NCI-H774 (cell line): ENCODE measurements around the gene CFAP251.
A peak's percentile ranks its signal among the peaks of the same experiment; 100 is the strongest.

ENCODE experiments used
- DNase-seq: peaks from one replicate; lab custom pipeline; 2025; lab: John Stamatoyannopoulos, UW

The CFAP251 gene

DNA sequence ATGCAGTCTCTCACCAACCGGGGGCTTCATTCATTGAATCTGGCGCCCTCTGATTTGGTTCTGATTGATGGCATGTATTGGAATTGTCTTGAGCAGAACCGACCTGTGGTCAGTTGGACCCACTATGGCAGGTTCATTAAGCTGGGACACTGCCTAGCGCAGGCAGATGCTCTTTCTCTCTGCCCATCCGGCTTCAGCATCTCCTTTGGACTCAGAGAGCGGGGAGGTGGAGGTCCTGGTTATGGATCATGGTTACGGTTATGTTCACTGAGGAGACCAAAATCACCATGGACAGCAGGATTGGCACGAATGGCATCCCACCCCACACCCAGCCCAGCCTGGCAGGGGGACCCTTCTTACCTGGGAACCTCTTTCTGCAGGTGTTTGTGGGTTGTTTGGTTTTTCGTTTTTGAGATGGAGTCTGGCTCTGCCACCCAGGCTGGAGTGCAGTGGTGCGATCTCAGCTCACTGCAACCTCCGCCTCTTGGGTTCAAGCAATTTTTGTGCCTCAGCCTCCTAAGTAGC lies 86.9 kb downstream of the CFAP251 start:
- no peak for DNase-seq

DNA sequence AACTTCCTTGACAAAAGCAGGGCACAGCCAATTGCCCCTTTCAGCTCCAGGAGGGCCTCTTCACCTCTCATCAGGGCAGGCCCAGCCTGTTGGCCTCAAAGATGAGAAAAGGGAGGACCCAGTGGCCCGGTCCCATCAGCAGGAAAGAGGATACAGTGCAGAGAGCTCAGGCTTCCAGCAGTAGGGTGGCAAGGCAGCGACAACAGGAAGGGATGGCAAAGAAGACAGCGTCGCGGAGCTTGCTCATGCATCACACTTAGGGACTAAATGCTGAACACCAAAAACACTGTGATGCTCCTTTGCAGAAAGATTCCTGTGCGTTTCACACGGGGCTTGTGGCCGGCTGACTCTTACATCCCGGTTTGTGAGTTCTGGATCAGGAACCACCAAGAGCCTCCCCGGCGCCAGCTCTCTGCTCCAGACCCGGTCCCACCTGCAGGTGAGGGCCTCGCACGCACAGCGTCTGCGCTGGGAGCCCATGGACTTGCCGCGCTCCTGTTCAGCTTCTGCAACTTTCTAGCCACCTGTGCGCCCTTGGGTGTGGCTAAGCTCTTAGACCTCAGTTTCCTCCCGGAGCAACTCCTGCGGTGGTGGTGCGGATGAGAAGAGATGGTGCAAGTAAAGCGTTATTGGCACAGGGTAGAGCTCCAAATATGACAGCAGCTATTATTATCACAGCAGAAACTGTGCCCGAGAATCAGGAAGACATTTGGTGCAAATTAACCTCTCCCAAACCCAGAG lies 88.0 kb downstream of the CFAP251 start:
- DNase-seq, result no peak

DNA sequence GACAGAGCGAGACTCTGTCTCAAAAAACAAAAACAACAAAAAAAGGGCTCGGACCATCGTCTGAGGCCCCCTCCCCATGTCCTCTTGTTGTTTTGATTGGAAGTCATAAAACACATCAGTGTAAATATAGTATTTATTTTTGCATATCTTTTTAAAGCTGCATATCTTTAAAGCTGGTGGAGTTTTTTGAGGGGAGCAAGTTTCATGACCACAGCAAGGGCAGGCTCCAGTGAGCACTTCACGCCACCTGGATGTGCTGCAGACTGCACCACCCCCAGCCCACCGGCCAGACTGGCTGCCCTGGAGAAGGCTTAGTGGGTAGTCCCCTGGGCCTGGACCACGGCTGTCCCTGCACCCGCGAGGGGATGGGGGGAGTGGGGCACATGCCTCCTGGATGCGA lies 91.3 kb downstream of the CFAP251 start:
- DNase-seq, result no peak

DNA sequence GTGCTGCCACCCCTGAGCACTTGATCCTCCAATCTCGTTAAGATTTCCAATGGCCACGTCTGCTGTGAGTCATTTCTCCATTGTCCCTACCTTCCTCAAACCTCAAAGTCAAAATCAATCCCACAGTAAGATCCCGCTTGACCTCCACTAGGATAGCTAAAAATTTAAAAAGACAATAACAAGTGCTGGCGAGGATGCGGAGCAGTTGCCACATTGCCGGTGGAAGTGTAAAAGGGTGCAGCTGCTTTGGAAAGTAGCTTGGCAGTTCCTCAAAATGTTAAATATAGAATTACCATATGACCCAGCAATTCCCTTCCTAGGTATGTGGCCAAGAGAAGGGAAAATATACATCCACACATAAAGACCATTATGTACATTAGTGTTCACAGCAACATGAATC lies 93.8 kb downstream of the CFAP251 start:
- DNase-seq, result no peak

DNA sequence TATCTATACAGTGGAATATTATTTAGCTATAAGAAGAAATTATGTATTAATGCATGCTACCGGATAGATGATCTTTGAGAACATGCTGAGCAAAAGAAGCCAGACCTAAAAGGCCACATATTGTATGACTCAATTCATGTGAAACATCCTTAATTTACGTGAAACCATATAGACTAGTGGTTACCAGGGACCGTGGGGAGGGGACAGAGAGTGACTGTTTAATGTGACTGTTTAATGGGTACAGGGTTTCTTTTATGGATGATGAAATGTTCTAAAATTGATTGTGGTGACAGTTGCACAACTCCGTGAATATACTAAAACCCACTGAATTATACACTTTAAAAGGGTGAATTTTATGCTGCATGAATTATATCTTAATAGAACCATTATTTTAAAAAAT lies 94.7 kb downstream of the CFAP251 start:
- no peak for DNase-seq

DNA sequence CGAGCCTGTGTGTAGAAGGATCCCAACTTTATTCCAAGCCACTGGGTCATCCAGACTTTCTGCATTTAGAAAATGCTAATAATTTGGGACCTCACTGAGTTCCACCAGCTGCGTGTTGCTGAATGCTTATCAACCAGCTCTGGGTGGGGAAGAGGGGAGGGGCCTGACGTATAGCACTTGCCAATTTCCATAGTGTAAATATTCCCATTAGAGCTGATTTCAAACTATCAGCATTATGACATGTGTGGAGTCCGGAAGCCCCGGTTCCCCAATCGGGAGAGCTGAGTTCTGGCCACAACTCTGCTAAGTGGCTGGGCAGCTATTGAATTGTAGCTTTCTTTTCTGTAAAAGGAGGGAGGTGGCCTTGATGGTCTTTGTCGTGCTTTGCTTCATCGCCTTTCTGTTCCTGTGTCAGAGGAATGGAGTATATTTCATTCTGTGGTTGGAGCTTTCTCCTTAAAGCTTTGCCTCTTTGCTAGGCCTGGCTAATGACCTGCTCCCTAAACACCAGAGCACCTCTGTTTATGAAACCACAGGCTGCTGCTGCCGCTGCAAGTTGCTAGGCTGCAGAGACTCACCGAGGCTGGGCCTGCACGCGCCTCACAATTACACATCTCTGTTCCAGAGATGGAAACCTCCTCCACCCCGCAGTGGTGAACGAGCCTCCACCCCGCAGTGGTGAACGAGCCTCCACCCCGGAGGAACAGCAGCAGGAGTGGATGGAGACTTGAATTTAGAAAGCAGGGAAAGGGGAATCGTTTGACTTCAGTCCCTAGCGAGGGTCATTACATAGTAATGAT lies 95.6 kb downstream of the CFAP251 start:
- DNase-seq, result no peak

DNA sequence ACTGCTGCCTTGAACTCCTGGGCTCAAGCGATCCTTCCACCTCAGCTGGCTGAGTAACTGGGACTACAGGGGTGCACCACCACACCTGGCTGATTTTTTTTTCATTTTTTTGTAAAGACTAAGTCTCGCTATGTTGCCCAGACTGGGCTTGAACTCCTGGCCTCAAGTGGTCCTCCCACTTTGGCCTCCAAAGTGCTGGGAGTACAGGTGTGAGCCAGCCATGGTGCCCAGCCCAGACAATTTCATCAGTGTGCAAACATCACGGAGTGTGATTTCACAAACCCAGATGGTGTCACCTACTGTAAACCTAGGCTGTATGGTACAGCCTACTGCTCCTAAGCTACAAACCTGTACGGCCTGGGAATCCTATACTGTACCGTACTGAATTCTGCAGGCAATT lies 96.4 kb downstream of the CFAP251 start:
- DNase-seq, result no peak

DNA sequence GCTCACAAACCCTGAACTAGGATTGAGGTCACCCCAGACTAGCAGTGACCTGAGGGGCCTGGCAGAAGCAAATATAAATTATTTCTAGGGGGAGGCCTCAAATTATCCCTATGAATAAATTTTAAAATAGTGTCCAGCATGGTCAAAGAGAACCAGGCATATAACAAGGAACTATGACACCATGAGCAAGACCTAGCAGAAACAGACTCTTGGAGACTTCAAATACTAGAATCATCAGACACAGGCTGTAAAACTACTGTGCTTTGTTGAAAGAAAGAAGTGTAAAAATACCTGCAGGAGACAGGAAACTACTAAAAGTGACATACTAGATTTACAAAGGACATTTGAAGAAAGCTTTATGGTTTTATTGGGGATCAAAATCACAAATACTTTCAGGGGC lies 100.1 kb downstream of the CFAP251 start:
- no peak for DNase-seq

DNA sequence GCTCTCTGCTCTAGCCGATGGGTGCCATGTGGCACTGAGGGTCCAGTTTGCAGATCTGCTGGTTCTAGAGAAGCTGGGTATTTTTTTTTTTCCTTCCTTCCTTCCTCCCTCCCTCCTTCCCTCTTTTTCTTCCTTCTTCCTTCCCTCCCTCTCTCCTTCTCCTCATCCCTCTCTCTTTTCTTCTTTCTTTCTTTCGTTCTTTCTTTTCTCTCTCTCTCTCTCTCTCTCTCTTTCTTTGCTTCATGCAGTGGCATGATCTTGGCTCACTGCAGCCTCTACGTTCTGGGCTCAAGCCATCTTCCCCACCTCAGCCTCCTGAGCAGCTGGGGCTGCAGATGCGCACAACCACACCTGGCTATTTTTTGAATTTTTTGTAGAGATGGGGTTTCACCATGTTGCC lies 100.5 kb downstream of the CFAP251 start:
- no peak for DNase-seq

DNA sequence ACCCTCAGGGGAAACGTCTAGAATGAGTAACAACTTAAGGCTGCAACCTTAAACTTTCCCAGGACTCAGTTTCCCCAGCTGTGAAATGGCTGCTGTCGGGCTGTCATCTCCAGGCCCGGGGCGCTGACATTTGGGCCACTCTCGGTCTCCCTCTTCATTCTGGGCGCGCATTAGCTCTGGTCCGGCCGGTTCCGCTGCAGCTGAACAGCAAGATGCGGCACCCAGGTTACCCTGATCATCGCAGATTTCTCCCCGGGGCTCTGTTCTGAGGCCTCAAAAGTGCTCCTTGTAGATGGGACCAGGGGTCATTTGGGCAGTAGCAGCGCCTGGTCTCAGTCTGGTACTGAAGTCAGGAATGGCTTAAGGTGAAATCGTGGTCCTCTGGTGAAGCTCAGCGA lies 102.4 kb downstream of the CFAP251 start:
- DNase-seq, result no peak

DNA sequence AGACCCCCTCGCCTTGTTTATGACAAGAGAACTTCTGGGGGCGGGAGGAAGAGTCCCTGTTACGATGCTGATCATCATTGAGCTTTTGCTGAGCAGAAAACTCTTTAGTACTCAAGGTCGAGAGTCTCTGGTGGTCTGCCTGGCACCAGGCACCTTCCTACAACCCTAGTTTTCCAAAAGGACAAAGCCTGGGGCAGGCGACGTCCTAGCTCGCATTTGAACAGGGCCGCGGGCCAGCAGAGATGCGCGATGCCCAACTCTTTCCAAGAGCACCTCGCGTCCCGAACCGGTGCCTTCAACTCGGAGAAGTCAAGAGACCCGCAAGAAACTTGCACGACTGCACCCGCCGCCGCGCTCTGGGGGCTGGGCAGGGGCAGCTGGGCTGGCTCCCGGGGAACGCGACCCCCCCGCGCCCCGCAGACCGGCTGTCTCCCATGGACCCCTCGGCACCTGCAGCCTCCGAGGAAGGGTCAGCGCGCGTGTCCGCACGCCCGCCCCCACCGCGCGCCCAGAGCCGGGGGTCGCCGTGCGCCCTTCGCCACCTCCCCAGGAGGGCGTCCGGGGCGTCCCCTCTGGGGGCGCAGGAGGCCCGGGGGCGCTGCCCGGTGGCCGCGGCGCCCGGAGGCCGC lies 102.9 kb downstream of the CFAP251 start:
- no peak for DNase-seq

DNA sequence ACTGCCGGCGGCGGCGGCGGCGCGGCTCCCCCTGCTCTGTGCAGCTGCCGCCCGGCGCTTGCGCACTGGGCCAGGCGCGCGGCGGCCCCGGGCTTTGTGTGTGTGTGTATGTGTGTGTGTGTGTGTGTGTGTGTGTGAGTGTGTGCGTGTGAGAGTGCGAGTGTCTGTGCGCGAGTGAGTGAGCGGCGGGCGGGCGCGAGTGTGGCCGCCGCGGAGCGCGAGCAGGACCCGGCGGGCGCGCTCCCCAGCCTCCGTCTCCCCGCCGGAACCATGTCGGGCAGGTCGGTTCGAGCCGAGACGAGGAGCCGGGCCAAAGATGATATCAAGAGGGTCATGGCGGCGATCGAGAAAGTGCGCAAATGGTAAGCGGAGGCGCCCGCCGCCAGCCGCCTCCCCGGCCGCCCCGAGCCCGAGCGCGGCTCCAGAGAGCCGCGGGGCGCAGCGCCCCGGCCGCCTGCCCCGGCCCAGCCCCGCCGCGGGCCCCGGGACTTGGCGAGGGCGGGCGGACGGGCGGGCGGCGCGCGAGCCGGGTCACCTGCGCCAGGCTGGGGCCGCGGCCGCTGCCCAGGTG lies 103.5 kb downstream of the CFAP251 start, which contains the start of gene BCL7A:
Gene BCL7A (plus strand): TSS at position 63 of the 571 bp plus-strand sequence. CDS start 208 bp downstream, at position 271.
- DNase-seq, result peak; percentile 73

DNA sequence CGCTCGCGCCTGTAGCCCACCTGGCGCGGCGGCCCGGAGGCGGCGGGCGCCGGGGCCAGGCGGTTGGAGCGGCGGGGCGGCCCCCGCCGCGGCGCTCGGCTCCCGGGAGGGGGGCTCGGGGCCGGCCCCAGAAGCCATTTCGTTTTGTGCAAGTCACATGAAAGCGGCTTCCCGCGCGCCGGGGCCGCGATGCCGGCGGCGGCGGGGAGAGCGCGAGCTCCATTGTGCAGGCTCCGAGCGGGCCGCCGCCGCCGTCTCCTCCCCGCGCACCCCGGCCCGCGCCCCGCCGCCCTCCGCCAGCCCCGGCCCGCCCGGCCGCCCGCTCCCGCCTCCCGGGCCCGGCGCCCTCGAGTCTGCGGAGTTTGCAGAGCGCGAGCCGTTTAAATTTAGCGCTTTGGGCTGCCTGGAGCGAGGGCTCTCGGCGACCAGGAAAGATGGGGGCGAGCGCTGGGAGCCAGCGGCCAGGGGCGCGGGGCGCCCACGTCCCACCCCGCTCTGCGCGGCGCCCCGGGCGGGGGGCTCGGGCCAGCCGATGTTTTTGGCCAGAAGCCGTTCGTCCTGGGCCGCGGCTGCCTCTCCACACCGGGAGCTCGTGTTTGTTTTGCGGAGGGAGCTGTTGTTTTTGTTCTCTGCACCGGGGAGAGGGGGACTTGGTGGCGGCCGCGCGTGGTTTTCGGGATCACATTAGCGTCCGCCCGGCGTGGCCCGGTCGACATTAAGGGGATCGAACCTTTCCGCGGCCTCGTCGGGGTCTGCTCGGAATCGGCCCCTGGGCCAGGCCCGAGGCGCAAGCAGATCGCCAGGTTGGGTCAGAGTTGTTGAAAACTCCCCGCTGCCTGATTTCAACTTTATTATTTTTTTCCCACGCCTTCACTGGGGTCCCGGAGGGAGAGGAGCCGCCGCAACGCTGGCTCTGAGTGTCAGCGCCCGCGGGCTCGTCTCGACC lies 104.3 kb downstream of the CFAP251 start:
- peak; percentile 21 for DNase-seq

DNA sequence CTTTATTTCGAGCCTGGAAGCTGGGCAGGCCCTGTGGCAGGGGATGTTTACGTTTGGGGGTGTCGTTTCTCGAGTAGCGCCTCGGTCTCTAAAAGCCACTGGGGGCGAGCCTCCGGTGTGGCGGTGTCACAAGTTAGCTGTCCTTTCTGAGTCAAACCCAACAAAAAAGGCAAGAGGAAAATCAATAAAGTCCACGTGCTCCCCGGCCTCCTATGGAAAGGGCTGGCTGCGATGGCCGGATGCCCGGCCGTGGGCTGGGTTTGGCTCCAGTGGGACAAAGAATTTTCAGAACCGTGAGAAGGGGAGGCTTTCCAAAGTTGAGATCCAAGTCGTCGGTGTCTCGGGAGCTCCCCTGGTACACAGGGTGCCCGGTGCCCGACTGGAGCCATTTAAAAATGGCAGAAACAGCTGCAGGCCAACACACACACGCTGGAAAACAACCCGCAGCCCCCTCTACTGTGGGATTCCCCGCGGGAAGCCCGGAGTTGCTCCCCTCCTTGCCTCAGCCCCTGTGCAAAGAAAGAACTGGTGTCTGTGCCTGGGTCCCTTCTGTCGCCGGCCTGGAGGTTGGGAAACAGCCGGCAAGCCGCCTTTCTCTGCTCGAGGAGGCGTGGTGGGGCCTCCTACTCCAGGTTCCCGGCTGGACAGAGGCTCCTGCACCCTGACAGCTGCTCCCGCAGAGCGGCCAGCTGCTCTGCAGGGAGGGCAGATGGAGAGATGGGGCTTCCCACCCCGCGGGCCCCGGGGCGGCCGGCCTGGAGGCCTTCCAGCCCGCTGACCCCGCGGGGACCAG lies 105.1 kb downstream of the CFAP251 start:
- DNase-seq, result peak; percentile 38

DNA sequence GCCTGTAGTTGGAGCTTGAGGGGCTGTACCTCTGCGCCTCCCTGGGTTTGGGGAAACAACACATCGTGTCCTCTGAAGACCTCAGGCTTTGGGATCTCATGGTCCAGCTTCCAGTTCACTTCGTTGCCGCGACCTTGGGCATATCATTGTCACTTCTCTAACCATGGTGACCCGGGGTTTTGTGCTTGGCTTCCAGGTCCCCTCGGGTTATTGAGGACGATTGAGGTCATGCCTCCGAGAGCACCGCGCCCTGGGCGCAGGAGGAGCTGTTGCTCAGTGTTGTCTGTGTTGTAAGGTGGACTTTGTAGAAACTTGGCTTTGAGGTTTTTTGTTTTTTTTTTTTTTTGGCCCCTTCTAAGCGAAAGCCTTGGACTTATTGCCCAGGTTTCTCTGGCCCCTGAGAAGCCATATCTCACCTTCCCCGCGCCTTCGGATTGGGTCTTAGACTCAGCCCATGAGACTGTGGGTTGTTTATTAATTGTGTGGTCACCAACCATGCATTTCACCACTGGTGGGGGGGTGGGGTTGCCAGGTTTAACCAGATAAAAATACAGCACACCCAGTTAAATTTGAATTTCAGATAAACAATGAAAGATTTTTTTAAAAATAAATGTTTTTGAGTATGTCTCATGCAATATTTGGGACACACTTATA lies 105.9 kb downstream of the CFAP251 start:
- DNase-seq, result no peak

DNA sequence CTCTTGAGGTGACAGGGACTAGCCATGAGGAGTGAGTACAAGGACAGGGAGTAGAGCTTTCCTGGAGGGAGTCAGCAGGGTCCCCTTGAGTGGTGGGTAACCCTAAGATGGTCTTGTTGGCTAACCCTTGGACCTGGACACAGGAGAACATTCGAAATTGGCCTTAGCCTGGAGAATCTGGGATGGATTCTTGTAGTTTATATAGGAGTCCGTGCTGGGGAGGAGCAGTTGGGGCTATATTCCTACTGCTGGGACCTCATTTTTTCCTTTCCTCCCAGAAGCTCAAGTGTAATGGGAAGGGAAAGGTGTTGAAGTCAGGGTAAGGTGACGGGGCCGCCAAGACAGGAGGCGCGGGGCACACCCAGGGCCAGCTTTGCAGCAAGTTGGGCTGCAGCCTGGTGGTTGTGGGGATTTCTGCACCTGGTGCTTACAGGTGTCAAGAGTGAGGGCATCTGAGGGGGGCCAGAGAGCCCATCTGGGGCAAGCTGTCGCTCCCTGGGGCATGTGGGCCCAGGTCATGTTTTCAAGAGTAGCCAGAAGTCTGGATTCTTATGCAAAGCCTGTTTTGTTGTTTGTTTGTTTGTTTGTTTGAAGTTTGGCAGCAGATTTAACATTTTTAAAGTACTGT lies 108.4 kb downstream of the CFAP251 start:
- DNase-seq, result no peak

DNA sequence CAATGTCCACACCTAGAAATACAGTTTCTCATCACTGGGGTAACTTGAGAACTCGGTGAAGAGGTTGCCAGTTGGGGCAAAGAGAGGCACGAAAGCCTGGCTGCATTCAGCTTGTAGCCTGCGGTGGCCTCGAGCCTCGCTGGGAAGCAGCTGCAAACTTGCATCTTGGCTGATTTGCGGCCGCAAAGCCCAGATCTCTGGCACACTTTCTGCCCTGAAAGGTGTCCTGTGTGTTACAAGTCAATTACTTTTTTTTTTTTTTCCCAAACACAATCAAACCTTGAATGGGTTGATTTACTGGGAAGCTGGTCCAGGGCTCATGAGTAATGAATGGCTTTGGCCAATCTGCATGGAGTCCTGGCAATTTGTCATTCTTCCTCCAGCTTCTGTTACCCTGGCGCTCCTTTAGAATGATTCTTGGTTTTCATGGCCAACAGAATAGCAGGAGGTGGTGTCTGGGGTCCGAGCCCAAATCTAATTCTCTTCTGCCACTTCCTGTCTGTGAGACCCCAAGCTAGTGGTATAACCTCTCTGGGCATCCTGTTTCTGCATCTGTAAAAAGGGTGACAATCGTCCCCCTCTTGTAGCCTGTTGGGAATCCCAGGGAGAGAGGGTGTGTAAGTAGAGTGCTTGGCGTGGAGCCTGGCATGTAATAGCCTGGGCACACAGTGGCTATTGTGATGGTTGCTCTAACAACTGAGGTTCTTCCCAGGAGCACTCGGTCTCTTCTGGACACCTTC lies 109.9 kb downstream of the CFAP251 start:
- DNase-seq, result peak; percentile 29

DNA sequence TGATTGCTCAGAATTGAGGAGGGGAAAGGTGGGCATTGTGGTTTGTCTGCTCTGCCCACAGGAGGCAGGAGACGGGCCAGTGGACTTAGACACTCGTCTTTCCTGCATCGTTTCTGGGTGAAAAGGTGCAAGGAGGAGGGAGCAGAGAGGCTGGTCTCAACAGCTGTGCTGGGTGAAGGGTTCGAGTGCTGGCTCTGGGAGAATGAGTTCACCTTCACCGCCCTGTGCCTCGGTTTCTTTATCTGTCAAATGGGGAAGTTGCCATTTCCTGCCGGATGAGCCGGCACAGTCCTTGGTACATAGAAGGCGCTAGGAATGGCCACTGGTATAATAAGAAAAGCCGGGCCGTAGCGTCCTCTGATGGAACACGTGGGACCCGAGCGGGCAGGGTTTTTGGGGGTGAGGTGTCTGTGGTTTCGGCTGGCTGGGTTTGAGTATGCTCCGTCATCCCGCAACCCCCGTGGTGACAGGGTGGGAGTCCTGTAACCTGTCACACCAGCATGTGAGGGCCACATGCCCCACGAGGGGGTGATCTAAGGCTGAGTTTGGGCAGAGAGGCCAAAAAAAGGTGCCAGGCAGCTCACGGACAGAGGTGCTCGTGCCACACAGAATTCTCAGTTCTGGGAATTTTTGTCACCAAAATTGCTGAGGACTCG lies 110.6 kb downstream of the CFAP251 start:
- no peak for DNase-seq
